ENCODE results near the gene PARP6. TPM values are rescaled to one million over a fixed set of nuclear protein-coding genes. Genes with fewer than 3 reads are reported as not detected.

Gene PARP6
- total and polyA plus RNA-seq, 9 of the 15 experiments (the other 6 are each of a cell fraction or from before 2014, with no cell fraction given): 14.8 to 83.2 (median 28.3) TPM

DNA sequence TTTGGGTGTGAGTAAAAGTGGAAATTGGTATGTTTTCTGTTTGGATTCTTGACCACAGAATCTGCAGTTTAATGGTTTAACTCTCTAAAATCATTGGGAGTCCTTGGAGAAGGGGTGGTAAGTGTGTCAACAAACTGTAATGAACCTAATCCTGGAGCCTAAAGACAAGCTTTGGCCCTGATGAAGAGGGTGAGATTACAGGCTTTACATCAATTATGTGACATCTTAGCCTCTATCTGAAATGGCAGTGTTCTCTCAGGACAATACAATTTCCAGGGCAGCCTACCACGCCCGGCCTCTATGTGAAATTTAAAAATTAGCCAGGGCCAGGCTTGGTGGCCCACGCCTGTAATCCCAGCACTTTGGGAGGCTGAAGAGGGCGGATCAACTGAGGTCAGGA, 37.1 kb downstream of the PARP6 start (continued):
- TF ChIP-seq, protein P1, sequence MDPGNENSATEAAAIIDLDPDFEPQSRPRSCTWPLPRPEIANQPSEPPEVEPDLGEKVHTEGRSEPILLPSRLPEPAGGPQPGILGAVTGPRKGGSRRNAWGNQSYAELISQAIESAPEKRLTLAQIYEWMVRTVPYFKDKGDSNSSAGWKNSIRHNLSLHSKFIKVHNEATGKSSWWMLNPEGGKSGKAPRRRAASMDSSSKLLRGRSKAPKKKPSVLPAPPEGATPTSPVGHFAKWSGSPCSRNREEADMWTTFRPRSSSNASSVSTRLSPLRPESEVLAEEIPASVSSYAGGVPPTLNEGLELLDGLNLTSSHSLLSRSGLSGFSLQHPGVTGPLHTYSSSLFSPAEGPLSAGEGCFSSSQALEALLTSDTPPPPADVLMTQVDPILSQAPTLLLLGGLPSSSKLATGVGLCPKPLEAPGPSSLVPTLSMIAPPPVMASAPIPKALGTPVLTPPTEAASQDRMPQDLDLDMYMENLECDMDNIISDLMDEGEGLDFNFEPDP (CRISPR knock-in tag; IDR thresholded peaks at IDR 0.05): no peak
- TF ChIP-seq PHB (CRISPR knock-in tag; IDR thresholded peaks at IDR 0.05): no peak
- no peak for TF ChIP-seq MCM3 (IDR thresholded peaks at IDR 0.05)
- TF ChIP-seq PRPF4 (IDR thresholded peaks at IDR 0.05; ENCODE audit: insufficient read depth, low read depth, low read length, poor library complexity, severe bottlenecking): no peak
- no peak for TF ChIP-seq RBM15 (IDR thresholded peaks at IDR 0.05; ENCODE audit: insufficient read depth, low read length)
- no peak for TF ChIP-seq YY1 (IDR thresholded peaks at IDR 0.05; ENCODE audit: borderline replicate concordance in 1 of 3, control insufficient read depth in 1 of 3, extremely low read depth in 1 of 3, insufficient read depth in 3 of 3, insufficient read length in 1 of 3, insufficient replicate concordance in 2 of 3, low read depth in 1 of 3, low read length in 2 of 3)
- no peak for TF ChIP-seq ZNF212 (CRISPR knock-in tag; IDR thresholded peaks at IDR 0.05)
- TF ChIP-seq, protein P2, sequence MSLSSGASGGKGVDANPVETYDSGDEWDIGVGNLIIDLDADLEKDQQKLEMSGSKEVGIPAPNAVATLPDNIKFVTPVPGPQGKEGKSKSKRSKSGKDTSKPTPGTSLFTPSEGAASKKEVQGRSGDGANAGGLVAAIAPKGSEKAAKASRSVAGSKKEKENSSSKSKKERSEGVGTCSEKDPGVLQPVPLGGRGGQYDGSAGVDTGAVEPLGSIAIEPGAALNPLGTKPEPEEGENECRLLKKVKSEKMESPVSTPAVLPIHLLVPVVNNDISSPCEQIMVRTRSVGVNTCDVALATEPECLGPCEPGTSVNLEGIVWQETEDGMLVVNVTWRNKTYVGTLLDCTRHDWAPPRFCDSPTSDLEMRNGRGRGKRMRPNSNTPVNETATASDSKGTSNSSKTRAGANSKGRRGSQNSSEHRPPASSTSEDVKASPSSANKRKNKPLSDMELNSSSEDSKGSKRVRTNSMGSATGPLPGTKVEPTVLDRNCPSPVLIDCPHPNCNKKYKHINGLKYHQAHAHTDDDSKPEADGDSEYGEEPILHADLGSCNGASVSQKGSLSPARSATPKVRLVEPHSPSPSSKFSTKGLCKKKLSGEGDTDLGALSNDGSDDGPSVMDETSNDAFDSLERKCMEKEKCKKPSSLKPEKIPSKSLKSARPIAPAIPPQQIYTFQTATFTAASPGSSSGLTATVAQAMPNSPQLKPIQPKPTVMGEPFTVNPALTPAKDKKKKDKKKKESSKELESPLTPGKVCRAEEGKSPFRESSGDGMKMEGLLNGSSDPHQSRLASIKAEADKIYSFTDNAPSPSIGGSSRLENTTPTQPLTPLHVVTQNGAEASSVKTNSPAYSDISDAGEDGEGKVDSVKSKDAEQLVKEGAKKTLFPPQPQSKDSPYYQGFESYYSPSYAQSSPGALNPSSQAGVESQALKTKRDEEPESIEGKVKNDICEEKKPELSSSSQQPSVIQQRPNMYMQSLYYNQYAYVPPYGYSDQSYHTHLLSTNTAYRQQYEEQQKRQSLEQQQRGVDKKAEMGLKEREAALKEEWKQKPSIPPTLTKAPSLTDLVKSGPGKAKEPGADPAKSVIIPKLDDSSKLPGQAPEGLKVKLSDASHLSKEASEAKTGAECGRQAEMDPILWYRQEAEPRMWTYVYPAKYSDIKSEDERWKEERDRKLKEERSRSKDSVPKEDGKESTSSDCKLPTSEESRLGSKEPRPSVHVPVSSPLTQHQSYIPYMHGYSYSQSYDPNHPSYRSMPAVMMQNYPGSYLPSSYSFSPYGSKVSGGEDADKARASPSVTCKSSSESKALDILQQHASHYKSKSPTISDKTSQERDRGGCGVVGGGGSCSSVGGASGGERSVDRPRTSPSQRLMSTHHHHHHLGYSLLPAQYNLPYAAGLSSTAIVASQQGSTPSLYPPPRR (CRISPR knock-in tag; IDR thresholded peaks at IDR 0.05; ENCODE audit: borderline replicate concordance): no peak
- no peak for TF ChIP-seq NFE2 (IDR thresholded peaks at IDR 0.05; ENCODE audit: low read depth)
- peak; percentile 60 for TF ChIP-seq TEAD4 (IDR thresholded peaks at IDR 0.05; ENCODE audit: low read length)
- TF ChIP-seq TEAD4 (CRISPR knock-in tag; IDR thresholded peaks at IDR 0.05; ENCODE audit: borderline replicate concordance): no peak
- TF ChIP-seq, protein P3, sequence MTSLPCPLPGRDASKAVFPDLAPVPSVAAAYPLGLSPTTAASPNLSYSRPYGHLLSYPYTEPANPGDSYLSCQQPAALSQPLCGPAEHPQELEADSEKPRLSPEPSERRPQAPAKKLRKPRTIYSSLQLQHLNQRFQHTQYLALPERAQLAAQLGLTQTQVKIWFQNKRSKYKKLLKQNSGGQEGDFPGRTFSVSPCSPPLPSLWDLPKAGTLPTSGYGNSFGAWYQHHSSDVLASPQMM (CRISPR knock-in tag; IDR thresholded peaks at IDR 0.05): no peak
- TF ChIP-seq BRCA1 (IDR thresholded peaks at IDR 0.05): no peak
- TF ChIP-seq BRCA1 (CRISPR knock-in tag; IDR thresholded peaks at IDR 0.05): no peak
- no peak for TF ChIP-seq BCL6 (CRISPR knock-in tag; IDR thresholded peaks at IDR 0.05)
